Hepatic stellate cell (primary cell): Measurements from ENCODE around the gene KLHL34.

Source experiments
- DNase-seq: peaks from one replicate; pipeline ENCODE4 v3.0.0; 2011; ENCODE audit warnings: low spot score

The KLHL34 gene, protein sequence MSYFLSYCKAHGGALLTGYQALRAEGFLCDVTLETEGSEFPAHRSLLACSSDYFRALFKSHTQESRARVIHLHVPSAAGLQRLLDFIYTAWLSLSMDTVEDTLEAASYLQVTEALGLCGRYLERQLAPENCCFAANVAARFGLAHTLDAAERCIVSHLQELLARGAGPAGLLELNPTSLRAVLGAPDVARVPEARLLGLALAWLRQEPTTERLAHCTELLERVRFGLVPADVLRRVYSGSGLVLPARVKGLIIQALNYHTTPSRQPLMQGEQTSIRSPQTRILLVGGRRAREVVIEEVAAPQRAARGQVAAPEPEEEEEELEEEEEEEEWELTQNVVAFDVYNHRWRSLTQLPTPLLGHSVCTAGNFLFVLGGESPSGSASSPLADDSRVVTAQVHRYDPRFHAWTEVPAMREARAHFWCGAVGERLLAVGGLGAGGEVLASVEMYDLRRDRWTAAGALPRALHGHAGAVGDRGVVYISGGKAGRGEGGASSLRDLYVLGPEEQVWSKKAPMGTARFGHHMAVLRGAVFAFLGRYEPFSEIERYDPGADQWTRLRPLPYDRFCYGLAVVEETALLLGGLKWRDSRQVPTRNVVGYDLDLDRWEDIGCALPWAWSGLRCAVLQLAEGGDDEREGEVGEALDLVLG

DNA sequence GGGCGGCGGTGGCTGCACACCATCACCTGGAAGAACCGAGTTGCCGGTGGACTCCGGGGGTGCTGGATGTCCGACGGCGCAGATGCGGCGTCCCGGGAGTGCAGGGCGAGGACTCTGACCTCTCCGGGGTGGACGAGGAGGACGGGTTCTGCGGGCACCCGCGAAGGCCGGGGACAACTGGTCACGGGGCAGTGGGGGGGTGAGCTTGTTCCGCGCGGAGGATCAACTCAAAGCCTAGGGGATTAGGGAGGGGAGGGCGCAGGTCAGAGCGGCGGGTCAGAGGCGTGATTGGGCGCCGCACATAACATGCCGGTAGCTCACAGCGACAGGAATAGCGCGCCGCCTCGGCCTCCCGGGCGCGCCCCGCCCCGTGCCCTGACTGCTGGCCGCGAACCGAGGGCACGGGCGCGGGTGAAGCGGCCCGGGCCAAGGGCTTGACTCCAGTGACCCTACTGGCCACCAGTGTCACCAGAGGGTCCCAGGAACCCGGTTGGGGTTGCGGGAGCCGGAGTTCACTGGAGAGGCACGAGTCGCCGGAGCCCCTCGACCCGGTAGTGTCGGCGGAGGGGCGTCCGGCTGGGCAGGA, at the start of gene KLHL34:
Gene KLHL34 (minus strand): TSS at position 179 of the 586 bp plus-strand sequence. CDS start 542 bp downstream, outside the sequence.
- no peak for DNase-seq

DNA sequence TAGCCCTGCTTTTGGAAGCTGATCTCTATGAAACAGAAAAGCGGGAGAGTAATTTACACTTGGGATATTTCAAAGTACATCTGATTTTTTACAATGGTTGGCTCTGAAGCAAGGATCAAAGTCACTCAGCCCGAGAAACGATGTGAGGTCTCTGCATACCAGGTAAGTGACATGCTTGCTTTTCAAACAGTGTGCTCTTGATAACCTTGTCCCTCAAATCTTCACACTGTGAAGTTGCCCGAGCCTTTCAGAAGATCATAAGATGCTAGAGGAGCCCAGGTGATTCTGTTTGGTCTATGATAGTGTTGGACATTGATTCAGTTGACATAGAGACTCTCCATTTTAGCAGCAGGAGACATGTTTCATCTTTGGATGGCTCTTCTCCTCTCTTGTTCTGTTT, 47.1 kb upstream of the KLHL34 start:
- DNase-seq: no peak

DNA sequence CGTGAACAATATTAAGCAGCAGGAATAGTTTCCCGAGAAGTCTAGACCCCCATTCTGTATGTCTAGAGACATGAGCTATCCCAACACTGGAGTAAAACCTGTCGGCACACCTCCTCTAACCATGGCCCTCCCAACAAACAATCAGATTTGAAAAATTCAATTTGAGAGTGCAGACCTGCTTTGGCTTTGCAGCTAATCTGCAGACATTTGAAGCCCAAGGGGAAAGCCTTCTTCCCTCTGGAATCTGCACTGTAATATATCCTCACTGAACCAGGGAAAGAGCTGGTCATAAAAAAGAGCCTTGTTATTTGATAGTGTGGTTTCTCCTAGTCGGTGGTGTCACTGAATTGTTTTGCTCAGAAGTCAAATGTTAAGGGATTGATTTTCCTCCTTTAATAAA, 44.6 kb upstream of the KLHL34 start:
- no peak for DNase-seq

DNA sequence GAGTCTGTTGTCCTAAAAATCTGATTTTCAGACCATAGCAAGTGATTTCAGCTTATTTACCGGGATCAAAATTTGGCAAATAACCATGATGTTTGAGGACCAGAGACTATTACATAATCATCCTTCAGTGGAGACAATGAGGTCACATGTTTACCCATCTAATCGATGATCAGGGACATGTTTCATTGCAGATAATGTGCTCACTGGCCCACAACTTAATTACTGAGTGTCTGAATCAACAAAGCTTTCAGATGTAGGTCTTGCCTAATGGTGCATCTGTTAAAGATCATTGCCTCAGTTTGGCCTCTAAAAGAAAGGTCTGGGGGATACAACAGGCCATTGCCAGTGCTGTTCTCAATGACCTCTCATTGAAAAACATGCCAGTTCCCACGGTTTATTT, 42.8 kb upstream of the KLHL34 start:
- no peak for DNase-seq

DNA sequence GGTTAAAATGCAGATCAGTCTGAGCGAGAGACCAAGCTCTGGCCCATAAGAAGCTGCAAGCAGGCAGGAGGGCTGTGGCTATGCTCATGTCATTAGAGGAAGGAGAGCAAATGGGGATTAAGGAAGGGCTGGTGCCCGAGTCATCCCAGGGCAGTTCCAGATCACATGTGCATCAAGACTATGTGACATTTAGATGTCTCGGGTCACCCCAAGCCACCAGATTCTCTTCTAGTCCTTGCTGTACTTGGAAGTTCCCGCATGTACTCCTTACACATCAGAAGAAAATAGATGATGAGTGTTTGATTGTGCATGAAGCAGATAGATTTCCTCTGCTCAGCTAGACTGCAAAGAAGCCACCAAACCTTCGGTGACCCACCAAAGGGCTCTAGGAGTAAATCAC, 42.1 kb upstream of the KLHL34 start:
- DNase-seq: no peak

DNA sequence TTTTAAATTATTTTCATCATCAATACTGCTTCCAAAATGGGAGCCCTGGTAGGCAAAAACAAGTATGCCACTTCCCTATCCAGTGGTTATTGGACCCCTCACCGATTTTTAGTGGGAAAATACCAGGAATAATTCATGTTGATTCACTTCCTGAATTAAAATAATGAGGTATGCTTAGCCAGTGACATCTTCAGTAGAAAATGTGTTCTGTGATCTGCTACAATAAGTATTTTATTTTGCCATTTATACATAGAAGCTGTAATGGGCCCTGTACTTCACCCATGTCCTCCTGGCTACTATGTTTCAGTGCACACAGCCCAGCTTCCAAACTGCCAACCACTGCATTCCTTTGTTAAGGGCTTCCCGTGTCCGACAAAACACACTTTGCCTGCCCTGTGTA, 41.0 kb upstream of the KLHL34 start:
- DNase-seq: no peak

DNA sequence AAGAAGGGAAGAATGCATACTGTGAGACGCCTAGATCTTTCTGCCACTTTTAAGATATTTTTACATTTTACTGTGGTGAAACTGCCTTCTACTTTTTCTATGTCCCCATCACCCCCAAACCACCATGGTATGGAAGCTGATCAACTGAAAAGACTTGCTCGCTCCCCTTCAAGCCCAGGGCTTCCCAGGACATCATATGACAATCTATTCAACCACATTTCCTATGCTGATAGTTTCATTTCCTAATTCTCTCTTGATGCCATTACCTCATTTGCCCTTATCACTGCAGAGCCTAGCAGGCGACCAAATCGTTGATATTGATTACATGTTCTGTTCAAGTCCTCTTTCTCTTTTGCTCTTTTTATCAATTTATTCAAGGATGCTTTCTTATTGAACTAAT, 40.1 kb upstream of the KLHL34 start:
- no peak for DNase-seq

DNA sequence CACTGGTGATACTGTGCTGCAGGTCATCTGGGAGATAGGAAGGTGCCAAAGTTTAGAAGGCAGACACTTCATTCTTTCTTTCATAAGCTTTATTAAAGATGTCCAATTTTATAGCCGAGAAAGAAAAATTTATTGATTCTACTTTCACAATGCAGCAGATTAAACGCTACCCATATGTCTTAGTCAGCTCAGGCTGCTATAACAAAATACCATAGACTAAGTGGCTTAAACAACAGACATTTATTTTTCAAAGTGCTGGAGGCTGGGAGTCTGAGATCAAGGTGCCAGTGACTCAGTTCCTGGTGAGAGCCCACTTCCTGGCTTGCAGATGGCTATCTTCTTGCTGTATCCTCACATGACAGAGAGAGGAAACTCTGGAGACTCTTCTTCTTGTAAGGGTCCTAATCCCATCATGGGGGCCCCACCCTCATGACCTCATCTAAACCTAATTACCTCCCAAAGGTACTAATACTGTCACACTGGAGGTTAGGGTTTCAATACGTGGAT, 33.4 kb upstream of the KLHL34 start:
- DNase-seq: no peak

DNA sequence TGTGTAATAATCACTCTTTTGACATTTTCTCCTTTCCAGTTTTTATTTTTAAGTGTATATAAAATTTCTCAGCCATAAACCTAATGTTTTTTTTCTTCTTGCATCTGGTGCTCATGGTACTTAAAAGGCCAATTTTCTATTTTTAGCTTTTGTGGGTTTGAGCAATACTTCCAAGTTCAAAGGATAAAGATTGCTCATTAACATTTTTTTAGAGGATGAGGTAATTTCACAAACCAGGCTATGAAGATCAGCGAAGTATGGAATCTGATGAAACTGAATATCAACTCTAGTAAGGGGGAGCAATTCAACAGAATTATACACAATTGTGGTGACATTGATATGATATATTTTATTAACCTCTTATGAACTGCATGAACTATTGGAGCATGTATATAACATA, 25.8 kb upstream of the KLHL34 start:
- no peak for DNase-seq

DNA sequence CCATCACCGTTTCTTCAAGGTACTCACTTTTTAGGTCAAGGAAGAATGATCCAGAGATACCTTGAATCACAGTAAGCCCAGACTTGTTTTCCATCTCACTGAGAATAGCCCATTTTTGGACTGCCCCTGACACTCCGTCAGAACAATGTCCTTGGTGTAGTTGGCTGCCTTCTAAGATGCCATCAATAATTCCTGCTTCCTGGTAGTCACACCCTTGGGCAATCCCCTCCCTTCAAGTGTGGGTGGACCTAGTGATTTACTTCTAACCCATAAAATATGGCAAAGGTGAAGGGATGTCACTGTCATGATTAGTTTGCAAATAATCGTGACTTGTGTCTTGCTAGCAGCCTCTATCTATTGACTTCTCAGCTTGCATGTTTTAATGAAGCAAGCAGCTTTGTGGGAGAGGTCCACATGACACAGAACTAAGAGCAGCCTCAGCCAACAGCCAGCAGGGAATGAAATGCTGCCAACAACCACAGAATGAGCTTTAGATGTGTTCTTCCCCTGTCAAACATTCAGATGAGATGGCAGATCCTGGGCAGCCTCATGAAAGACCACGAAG, 20.0 kb upstream of the KLHL34 start:
- no peak for DNase-seq

DNA sequence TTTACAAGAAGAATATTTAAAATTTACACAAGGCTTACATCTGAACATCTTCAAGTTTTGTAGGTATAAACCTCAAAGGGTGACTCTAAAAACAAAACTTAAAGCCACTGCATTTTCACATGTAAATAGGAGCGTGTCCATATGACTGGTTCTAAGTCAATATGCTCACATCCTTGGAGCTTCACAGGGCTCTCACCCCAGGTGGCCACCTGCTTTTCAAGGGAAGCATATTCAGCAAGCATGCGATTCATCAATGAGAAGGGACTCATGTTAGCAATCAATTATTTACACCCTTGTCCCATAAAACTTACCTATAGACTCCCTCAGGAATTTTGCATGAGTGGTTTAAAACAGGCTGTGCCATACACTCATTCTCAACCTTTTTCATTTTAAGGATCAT, 17.8 kb upstream of the KLHL34 start:
- DNase-seq: no peak

DNA sequence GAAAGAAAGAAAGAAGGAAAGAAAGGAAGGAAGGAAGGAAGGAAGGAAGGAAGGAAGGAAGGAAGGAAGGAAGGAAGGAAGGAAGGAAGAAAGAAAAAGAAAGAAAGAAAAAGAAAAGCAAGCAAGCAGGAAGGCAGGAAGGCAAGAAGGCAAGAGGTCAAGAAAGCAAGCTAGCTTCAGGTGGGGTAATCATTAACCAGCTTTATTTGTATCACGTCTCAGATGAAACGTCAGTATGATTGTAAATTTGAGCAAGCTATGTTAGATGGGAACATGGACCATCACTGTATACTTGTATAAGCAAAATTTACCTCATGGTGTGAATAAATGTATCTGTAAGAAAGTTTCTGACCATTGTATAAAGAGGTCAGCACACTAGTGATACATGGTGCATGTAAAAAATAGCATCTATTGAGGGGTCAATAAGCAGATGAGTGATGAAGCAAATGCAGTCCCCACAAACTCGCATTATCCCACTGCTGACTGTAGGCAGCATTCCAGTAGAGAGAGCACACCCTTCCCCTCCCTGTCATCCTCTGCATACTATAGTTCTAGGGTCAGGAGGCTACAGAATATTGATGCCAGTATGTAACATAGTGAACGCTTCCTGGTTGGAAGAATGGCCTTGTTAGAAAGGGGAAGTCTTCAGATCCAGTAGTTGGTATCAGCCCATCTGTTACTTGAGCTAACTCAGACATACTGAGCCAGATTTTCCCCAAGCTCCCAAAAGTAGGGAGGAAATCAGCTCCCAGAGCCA, 16.5 kb upstream of the KLHL34 start:
- no peak for DNase-seq

DNA sequence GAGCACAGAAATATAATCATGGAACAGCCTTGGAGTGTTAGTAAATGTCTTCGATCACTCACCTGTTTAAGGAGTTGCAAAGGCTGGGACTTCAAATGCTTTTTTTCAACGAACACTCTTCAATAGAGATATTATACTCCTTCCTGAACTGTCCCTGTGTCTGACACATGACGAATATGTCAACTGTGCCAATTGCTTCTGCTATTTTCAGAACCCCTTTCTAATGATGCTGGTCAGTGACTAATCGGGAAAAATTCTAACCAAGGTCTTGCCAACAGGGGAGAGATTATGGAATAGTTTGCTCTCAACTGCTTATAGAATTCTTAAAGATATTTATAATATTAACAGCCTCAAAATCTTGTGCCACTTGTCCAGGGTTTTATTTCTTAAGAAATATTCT, 8.5 kb upstream of the KLHL34 start:
- no peak for DNase-seq

DNA sequence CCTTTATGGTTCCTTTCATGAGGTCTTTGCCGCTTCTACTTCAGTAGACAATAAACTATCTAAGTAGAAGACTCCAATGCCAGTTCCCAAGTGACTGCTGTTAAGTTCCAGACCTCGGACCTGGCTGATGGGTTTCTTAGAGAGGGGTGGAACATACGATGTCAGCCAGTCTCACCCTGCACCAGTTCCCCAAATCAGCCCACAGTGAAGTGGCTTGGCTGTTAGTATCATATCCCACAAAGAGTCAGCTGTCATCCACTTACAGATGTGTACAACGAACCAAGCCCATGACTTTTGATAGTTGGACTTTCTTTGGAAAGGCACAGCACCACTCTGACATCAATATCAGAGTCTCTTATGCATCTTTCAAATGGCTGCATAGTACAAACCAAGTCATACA, 8.1 kb upstream of the KLHL34 start:
- no peak for DNase-seq

DNA sequence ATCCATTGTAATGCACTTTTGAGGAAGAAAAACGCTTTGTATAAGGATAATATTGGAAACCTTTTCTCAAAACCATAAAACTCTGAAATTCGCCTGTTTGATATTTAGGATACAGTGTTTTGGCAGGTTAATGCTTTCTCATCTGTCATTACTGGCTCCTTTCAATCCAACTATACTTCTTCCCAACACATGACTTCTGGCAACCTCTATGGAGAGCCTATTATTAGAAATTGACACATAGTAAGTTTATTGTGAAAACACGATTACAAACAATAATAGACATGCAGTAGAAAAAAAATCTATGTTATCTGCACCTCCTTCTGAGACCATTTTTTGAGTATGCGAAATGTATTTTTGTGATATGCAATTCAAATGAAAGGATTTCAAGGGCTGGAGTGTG, 4.6 kb upstream of the KLHL34 start:
- no peak for DNase-seq

DNA sequence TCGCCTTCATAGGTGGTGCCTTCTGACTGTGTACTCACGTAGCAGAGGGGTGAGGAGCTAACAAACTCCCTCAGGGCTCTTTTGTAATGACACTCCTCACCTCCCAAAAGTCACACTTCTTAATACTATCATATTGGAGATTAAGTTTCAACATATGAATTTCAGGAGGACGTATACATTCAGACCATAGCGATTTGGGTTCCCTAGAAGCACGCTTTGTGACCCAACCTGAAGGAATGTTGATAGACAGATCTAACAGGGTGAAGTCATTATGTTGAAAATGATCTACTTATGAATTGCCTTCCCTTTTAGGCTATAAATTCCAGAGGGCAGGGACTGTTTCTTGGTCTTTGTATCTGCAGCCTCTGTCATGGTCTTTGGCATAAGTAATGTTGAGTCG, 3.2 kb upstream of the KLHL34 start:
- no peak for DNase-seq

DNA sequence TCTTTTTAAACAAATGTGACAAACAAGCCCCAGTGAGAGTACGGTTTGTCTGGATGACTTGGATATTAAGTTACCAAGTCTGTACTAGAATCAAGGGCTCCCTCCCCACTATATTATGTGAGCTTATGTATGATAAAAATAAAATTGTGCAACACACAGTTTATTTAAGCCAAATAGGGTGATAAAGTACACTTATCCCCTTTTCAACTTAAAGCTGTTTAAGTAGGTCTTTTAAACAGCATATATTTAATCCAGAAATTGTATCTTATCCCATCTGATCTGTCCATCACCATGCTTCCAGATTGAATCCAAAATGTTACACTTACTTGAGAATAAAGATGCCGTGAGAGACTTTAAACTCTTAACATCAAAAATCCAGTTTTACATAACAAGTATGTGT, 2.0 kb upstream of the KLHL34 start:
- no peak for DNase-seq

DNA sequence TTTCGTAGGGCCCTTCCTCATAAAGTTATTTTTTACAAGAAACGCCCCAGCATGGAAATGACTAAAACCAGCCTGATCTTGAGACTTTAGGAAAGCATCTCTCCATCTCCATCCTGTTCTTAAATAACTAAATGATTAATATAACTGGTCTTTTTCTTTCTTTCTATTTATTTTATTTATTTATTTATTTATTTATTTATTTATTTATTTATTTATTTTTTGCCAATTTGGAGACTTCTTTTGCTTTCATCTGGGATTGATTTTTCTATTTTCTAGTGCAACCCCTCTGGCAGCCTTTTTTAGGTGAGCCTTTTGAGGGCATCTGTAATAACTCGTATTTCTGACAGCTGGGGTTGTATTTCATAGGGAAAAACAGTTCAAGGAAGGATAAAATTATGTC, 1.2 kb upstream of the KLHL34 start:
- no peak for DNase-seq

DNA sequence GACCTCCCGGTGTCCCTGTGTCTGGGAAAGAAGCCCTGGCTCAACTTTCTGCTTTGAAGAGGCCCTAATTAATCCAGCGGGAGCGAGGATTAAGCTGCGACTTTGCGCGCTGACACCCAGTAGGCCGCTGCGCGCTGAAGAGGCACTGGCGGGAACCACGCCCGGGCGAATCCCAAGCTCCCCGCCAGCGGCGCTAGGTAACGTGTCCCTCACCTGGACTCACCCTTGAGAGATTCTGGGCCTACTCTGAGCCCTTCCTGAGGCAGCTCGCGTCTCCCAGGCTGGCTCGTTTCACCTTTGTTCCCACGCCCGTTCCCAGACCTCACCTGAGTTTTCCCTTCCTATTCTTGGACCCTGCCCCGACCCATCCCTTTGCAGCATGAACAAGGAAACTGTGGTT, 616 bp upstream of the KLHL34 start:
- no peak for DNase-seq

DNA sequence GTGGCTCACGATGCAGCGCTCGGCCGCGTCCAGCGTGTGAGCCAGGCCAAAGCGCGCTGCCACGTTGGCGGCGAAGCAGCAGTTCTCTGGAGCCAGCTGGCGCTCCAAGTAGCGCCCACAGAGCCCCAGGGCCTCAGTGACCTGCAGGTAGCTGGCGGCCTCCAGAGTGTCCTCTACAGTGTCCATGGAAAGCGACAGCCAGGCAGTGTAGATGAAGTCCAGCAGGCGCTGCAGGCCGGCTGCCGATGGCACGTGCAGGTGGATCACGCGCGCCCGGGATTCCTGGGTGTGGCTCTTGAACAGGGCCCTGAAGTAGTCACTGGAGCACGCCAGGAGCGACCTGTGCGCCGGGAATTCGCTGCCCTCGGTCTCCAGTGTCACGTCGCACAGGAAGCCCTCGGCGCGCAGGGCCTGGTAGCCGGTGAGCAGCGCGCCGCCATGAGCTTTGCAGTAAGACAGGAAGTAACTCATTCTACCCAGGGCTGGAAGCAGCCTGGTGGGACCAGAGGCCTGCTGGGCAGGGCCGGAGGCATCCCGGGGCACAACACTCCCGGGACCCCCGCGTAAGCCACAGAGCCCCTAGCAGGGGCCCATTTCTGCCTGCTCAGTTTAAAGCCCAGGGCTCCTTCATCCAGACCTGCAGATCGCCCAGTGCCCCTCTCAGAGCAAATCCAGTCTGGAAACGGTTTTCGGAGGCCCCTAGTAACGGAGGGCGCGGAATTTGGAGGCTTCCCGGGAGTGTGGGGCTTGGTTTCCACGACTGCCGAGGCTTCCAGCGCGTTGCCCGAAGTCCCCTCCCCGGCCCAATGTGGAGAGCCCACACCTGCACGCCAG, 595 bp downstream of the KLHL34 start:
- DNase-seq: no peak

DNA sequence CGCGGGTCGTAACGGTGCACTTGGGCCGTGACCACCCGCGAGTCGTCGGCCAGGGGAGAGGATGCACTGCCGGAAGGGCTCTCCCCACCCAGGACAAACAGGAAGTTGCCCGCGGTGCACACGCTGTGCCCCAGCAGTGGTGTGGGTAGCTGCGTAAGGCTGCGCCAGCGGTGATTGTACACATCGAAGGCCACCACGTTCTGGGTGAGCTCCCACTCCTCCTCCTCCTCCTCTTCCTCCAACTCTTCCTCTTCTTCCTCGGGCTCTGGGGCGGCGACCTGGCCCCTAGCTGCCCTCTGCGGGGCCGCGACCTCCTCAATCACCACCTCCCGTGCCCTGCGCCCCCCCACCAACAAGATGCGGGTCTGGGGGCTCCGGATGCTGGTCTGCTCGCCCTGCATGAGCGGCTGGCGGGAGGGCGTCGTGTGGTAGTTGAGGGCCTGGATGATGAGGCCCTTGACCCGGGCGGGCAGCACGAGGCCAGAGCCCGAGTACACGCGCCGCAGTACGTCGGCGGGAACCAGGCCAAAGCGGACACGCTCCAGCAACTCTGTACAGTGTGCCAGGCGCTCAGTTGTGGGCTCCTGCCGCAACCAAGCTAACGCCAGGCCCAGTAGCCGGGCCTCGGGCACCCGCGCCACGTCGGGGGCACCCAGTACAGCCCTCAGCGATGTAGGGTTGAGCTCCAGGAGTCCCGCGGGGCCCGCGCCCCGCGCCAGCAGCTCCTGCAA, 1.4 kb downstream of the KLHL34 start:
- DNase-seq: no peak
